ENCODE data around the gene STARD7. TPM values are rescaled to one million over a fixed set of nuclear protein-coding genes. Genes with fewer than 3 reads are reported as not detected.

Gene STARD7
- total RNA-seq, 2 experiments from 2014 or later = 139 to 143 TPM

GRCh38 chr2:96180002-96180401 is 28.6 kb downstream of the STARD7 start:
- ATAC-seq (no peak), DNase-seq (no peak)
- peaks cover 12% of the 10 kb centered on the region for H3K4me1 Mint-ChIP-seq (ENCODE audit: low read depth)
- H3K27me3 Mint-ChIP-seq (ENCODE audit: low read depth) = peaks cover 7% of the 10 kb centered on the region
- H3K9me3 Mint-ChIP-seq (ENCODE audit: insufficient read depth) = no peaks in the 10 kb centered on the region
- peak overlapping the region; percentile 39 for H3K27ac Mint-ChIP-seq
- no peak overlapping the region for H3K4me3 Mint-ChIP-seq
- H3K36me3 Mint-ChIP-seq (ENCODE audit: low read depth) = peaks cover 13% of the 10 kb centered on the region
- ChIA-PET POLR2A (interaction anchor here (0.8 to 1.1 kb wide), 4 partner anchors 28 to 63 kb away, joined by 3 to 5 read pairs (median 4); partner anchors contain the start of gene ASTL), CTCF (interaction anchor here (0.9 to 2.0 kb wide), 5 partner anchors 37 to 187 kb away, joined by 4 to 8 read pairs (median 7); partner anchors contain the start of gene ASTL)

GRCh38 chr2:96176661-96177060 is 32.0 kb downstream of the STARD7 start:
- Mint-ChIP-seq H3K27me3 (ENCODE audit: low read depth) (peaks cover 7% of the 10 kb centered on the region), H3K27ac (no peak overlapping the region), H3K4me3 (no peak overlapping the region), H3K9me3 (ENCODE audit: insufficient read depth) (no peaks in the 10 kb centered on the region), H3K4me1 (ENCODE audit: low read depth) (peaks cover 16% of the 10 kb centered on the region), H3K36me3 (ENCODE audit: low read depth) (no peaks in the 10 kb centered on the region)
- no peak for ATAC-seq
- POLR2A ChIA-PET = no interaction called here
- CTCF ChIA-PET = interaction anchor here (1.4 to 13.1 kb wide), 5 partner anchors 26 to 184 kb away, joined by 4 to 674 read pairs (median 24); partner anchors contain the start of genes ADRA2B, ASTL and DUSP2
- no peak for DNase-seq

GRCh38 chr2:96175951-96176350 is 32.7 kb downstream of the STARD7 start:
- ChIA-PET CTCF (interaction anchor here (0.9 to 13.1 kb wide), 15 partner anchors 10 to 183 kb away, joined by 3 to 674 read pairs (median 13); partner anchors contain the start of genes ADRA2B, ASTL, DUSP2 and STARD7), POLR2A (interaction anchor here (0.6 to 2.5 kb wide), 3 partner anchors 34 to 52 kb away, joined by 3 to 30 read pairs (median 10); partner anchors contain the start of gene ASTL)
- Mint-ChIP-seq H3K4me1 (ENCODE audit: low read depth) (peaks cover 15% of the 10 kb centered on the region), H3K27ac (no peak overlapping the region), H3K36me3 (ENCODE audit: low read depth) (no peaks in the 10 kb centered on the region), H3K9me3 (ENCODE audit: insufficient read depth) (no peaks in the 10 kb centered on the region), H3K27me3 (ENCODE audit: low read depth) (peaks cover 7% of the 10 kb centered on the region), H3K4me3 (no peak overlapping the region)
- DNase-seq = no peak
- no peak for ATAC-seq

GRCh38 chr2:96174251-96175144 is 34.1 kb downstream of the STARD7 start:
- ATAC-seq (peak; percentile 98), DNase-seq (peak; percentile 88)
- no peak overlapping the region for H3K27ac Mint-ChIP-seq
- no peaks in the 10 kb centered on the region for H3K36me3 Mint-ChIP-seq (ENCODE audit: low read depth)
- H3K9me3 Mint-ChIP-seq (ENCODE audit: insufficient read depth) = no peaks in the 10 kb centered on the region
- peaks cover 7% of the 10 kb centered on the region for H3K27me3 Mint-ChIP-seq (ENCODE audit: low read depth)
- H3K4me1 Mint-ChIP-seq (ENCODE audit: low read depth) = peaks cover 6% of the 10 kb centered on the region
- H3K4me3 Mint-ChIP-seq = no peak overlapping the region
- ChIA-PET POLR2A (interaction anchor here (0.8 to 2.5 kb wide), 6 partner anchors 11 to 36 kb away, joined by 3 to 30 read pairs (median 8); partner anchors contain the start of genes ASTL, DUSP2 and STARD7), CTCF (interaction anchor here (0.6 to 13.1 kb wide), 39 partner anchors 8 to 337 kb away, joined by 3 to 674 read pairs (median 5); partner anchors contain the start of genes ADRA2B, ASTL, DUSP2 and NCAPH)

- CTCF ChIA-PET = interaction anchor here (13.1 kb wide), 1 partner anchor 29 kb away, joined by 674 read pairs; the partner anchor contains the start of genes ASTL and DUSP2
- Mint-ChIP-seq H3K4me3 (no peak overlapping the region), H3K4me1 (ENCODE audit: low read depth) (peaks cover 6% of the 10 kb centered on the region), H3K9me3 (ENCODE audit: insufficient read depth) (no peaks in the 10 kb centered on the region), H3K27ac (no peak overlapping the region), H3K27me3 (ENCODE audit: low read depth) (peaks cover 7% of the 10 kb centered on the region), H3K36me3 (ENCODE audit: low read depth) (no peaks in the 10 kb centered on the region)
- no peak for ATAC-seq
- DNase-seq = no peak
- POLR2A ChIA-PET = no interaction called here
Observed at GRCh38 chr2:96171831-96172230, 36.8 kb downstream of the STARD7 start.

- Mint-ChIP-seq H3K4me3 (no peak overlapping the region), H3K36me3 (ENCODE audit: low read depth) (no peaks in the 10 kb centered on the region), H3K27ac (no peak overlapping the region), H3K27me3 (ENCODE audit: low read depth) (no peaks in the 10 kb centered on the region), H3K4me1 (ENCODE audit: low read depth) (peaks cover 6% of the 10 kb centered on the region), H3K9me3 (ENCODE audit: insufficient read depth) (no peaks in the 10 kb centered on the region)
- no peak for ATAC-seq
- CTCF ChIA-PET = interaction anchor here (13.1 kb wide), 1 partner anchor 27 kb away, joined by 674 read pairs; the partner anchor contains the start of genes ASTL and DUSP2
- POLR2A ChIA-PET = no interaction called here
- DNase-seq = no peak
Observed at GRCh38 chr2:96170626-96171025, 38.0 kb downstream of the STARD7 start.

GRCh38 chr2:96169868-96170507 is 38.6 kb downstream of the STARD7 start:
- Mint-ChIP-seq H3K9me3 (ENCODE audit: insufficient read depth) (no peaks in the 10 kb centered on the region), H3K4me3 (no peak overlapping the region), H3K4me1 (ENCODE audit: low read depth) (peaks cover 8% of the 10 kb centered on the region), H3K27ac (no peak overlapping the region), H3K36me3 (ENCODE audit: low read depth) (no peaks in the 10 kb centered on the region), H3K27me3 (ENCODE audit: low read depth) (no peaks in the 10 kb centered on the region)
- no peak for DNase-seq
- CTCF ChIA-PET = interaction anchor here (13.1 kb wide), 1 partner anchor 27 kb away, joined by 674 read pairs; the partner anchor contains the start of genes ASTL and DUSP2
- ATAC-seq = no peak
- POLR2A ChIA-PET = no interaction called here

GRCh38 chr2:96167407-96168013 is 41.1 kb downstream of the STARD7 start:
- POLR2A ChIA-PET = no interaction called here
- CTCF ChIA-PET = interaction anchor here (13.1 kb wide), 1 partner anchor 24 kb away, joined by 674 read pairs; the partner anchor contains the start of genes ASTL and DUSP2
- Mint-ChIP-seq H3K27ac (no peak overlapping the region), H3K36me3 (ENCODE audit: low read depth) (no peaks in the 10 kb centered on the region), H3K9me3 (ENCODE audit: insufficient read depth) (no peaks in the 10 kb centered on the region), H3K27me3 (ENCODE audit: low read depth) (no peaks in the 10 kb centered on the region), H3K4me1 (ENCODE audit: low read depth) (peaks cover 26% of the 10 kb centered on the region), H3K4me3 (no peak overlapping the region)
- no peak for DNase-seq
- no peak for ATAC-seq

- peaks cover 2% of the 10 kb centered on the region for H3K36me3 Mint-ChIP-seq (ENCODE audit: low read depth)
- H3K9me3 Mint-ChIP-seq (ENCODE audit: insufficient read depth) = no peaks in the 10 kb centered on the region
- ATAC-seq = peak; percentile 85
Observed at GRCh38 chr2:96164459-96165184, 44.0 kb downstream of the STARD7 start.

GRCh38 chr2:96163768-96164429 is 44.7 kb downstream of the STARD7 start:
- peak; percentile 84 for DNase-seq
- Mint-ChIP-seq H3K27me3 (ENCODE audit: low read depth) (no peaks in the 10 kb centered on the region), H3K36me3 (ENCODE audit: low read depth) (peaks cover 2% of the 10 kb centered on the region), H3K9me3 (ENCODE audit: insufficient read depth) (no peaks in the 10 kb centered on the region), H3K4me3 (peak overlapping the region; percentile 60), H3K27ac (peak overlapping the region; percentile 99), H3K4me1 (ENCODE audit: low read depth) (peaks cover 51% of the 10 kb centered on the region)
- ChIA-PET CTCF (interaction anchor here (1.1 to 3.1 kb wide), 9 partner anchors 11 to 171 kb away, joined by 3 to 49 read pairs (median 6); partner anchors contain the start of gene ASTL), POLR2A (interaction anchor here (0.9 to 9.1 kb wide), 9 partner anchors 9 to 157 kb away, joined by 3 to 193 read pairs (median 4); partner anchors contain the start of genes CIAO1, DUSP2, STARD7 and TMEM127)
- ATAC-seq = peak; percentile 69

More at GRCh38 chr2:96164459-96165184, 44.0 kb downstream of the STARD7 start:
- peak overlapping the region; percentile 99 for H3K27ac Mint-ChIP-seq
- no peaks in the 10 kb centered on the region for H3K27me3 Mint-ChIP-seq (ENCODE audit: low read depth)
- CTCF ChIA-PET = interaction anchor here (1.1 to 3.1 kb wide), 9 partner anchors 10 to 172 kb away, joined by 3 to 49 read pairs (median 6); partner anchors contain the start of gene ASTL
- peak overlapping the region; percentile 60 for H3K4me3 Mint-ChIP-seq
- peaks cover 44% of the 10 kb centered on the region for H3K4me1 Mint-ChIP-seq (ENCODE audit: low read depth)
- peak; percentile 86 for DNase-seq
- POLR2A ChIA-PET = interaction anchor here (0.9 to 9.1 kb wide), 9 partner anchors 9 to 157 kb away, joined by 3 to 193 read pairs (median 4); partner anchors contain the start of genes CIAO1, DUSP2, STARD7 and TMEM127
